Measurements from ENCODE around the gene ZWILCH.

GRCh38 chr15:66484539-66485112 is 20.5 kb upstream of the ZWILCH start:
- no peak for TF ChIP-seq CTCF (conservative IDR thresholded peaks at IDR 0.05; ENCODE audit: low read length)
- no peak for TF ChIP-seq EZH2phosphoT487 (IDR thresholded peaks at IDR 0.05; ENCODE audit: borderline replicate concordance, low read depth, low read length)
